MM.1S (cell line): ENCODE data around the gene PLXNA2.

ENCODE experiments used
- DNase-seq: peaks from one replicate; pipeline ENCODE4 v3.0.0-alpha.2; 2015
- H2AFZ ChIP-seq: fragments of 300-600 bp; sonication (generic); 2 replicates; pipeline ENCODE4 v1.6.0; 2016; ENCODE audit warnings: antibody characterized with exemption, low read length
- H3F3A ChIP-seq: fragments of 300-600 bp; sonication (generic); 2 replicates; pipeline ENCODE4 v1.6.1; 2016; ENCODE audit warnings: mild to moderate bottlenecking, antibody characterized with exemption, low read length, moderate library complexity, mixed read lengths; ENCODE audit not compliant: insufficient read depth
- H3K27ac ChIP-seq: fragments of 300-600 bp; sonication (generic); 2 replicates; pipeline ENCODE4 v1.5.1; 2016; ENCODE audit warnings: mild to moderate bottlenecking, low read length
- H3K27me3 ChIP-seq: fragments of 300-600 bp; sonication (generic); replicated peaks from 2 replicates; pipeline ENCODE4 v1.6.0; 2016; ENCODE audit warnings: low read length; ENCODE audit not compliant: insufficient read depth
- H3K36me3 ChIP-seq: fragments of 300-600 bp; sonication (generic); replicated peaks from 2 replicates; pipeline ENCODE4 v1.6.1; 2016; ENCODE audit warnings: mild to moderate bottlenecking, low read length, mixed read lengths; ENCODE audit not compliant: insufficient read depth
- H3K4me1 ChIP-seq: fragments of 300-600 bp; sonication (generic); 2 replicates; pipeline ENCODE4 v1.6.1; 2016; ENCODE audit warnings: low read length, mixed read lengths
- H3K4me2 ChIP-seq: fragments of 300-600 bp; sonication (generic); 2 replicates; pipeline ENCODE4 v1.6.0; 2016; ENCODE audit warnings: low read depth, low read length
- H3K4me3 ChIP-seq: fragments of 300-600 bp; sonication (generic); 2 replicates; pipeline ENCODE4 v1.5.1; 2016; ENCODE audit warnings: low read length, mixed read lengths
- H3K79me2 ChIP-seq: fragments of 300-600 bp; sonication (generic); 2 replicates; pipeline ENCODE4 v1.6.1; 2016; ENCODE audit warnings: mixed run types, low read length, mixed read lengths
- H3K9ac ChIP-seq: fragments of 300-600 bp; sonication (generic); 2 replicates; pipeline ENCODE4 v1.6.1; 2016; ENCODE audit warnings: low read length, mixed read lengths
- H3K9me2 ChIP-seq: fragments of 300-600 bp; sonication (generic); replicated peaks from 2 replicates; pipeline ENCODE4 v1.6.1; 2016; ENCODE audit warnings: mild to moderate bottlenecking, low read length, mixed read lengths; ENCODE audit not compliant: insufficient read depth
- H3K9me3 ChIP-seq: fragments of 300-600 bp; sonication (generic); replicated peaks from 2 replicates; pipeline ENCODE4 v1.6.1; 2016; ENCODE audit warnings: mild to moderate bottlenecking, low read length, mixed read lengths; ENCODE audit not compliant: insufficient read depth
- H4K20me1 ChIP-seq: fragments of 300-600 bp; sonication (generic); 2 replicates; pipeline ENCODE4 v1.6.1; 2016; ENCODE audit warnings: mild to moderate bottlenecking, low read length, moderate library complexity, mixed read lengths; ENCODE audit not compliant: insufficient read depth
- CTCF ChIP-seq: fragments of 300-600 bp; sonication (generic); IDR thresholded peaks from 2 replicates; pipeline ENCODE4 v1.5.1; 2016; ENCODE audit warnings: antibody characterized with exemption, low read length, mixed read lengths
- EZH2 ChIP-seq: fragments of 300-600 bp; sonication (generic); optimal IDR thresholded peaks from 2 replicates; pipeline ENCODE3; 2017; ENCODE audit warnings: low read depth, mild to moderate bottlenecking, antibody characterized with exemption, low read length, mixed read lengths
- EZH2phosphoT487 ChIP-seq: fragments of 300-600 bp; sonication (generic); IDR thresholded peaks from 2 replicates; pipeline ENCODE4 v1.6.1; 2018; ENCODE audit warnings: antibody characterized with exemption, low read length

PLXNA2 gene

GRCh38 chr1:208248991-208249696 lies 5.0 kb upstream of the PLXNA2 start:
- TF ChIP-seq CTCF (no peak), EZH2phosphoT487 (no peak), EZH2 (no peak)
- no peaks in the 10 kb centered on the region for H3K9me3 ChIP-seq
- H3K79me2 ChIP-seq: no peaks in the 10 kb centered on the region
- H3K4me2 ChIP-seq: no peak overlapping the region
- no peak overlapping the region for H2AFZ ChIP-seq
- no peak overlapping the region for H3K27ac ChIP-seq
- DNase-seq: no peak
- H3K9ac ChIP-seq: no peak overlapping the region
- peaks cover 4% of the 10 kb centered on the region; the same call in 1 of the 2 replicates for H3K4me1 ChIP-seq
- no peak overlapping the region for H3K4me3 ChIP-seq
- no peaks in the 10 kb centered on the region for H4K20me1 ChIP-seq
- no peaks in the 10 kb centered on the region for H3K27me3 ChIP-seq
- H3F3A ChIP-seq: peaks cover 11% of the 10 kb centered on the region
- no peaks in the 10 kb centered on the region for H3K36me3 ChIP-seq
- H3K9me2 ChIP-seq: no peaks in the 10 kb centered on the region

- Histone ChIP-seq H3K27me3 (no peaks in the 10 kb centered on the region), H3K36me3 (no peaks in the 10 kb centered on the region), H2AFZ (no peak overlapping the region), H3K4me1 (peaks cover 3% of the 10 kb centered on the region; the same call in 1 of the 2 replicates), H3F3A (peaks cover 11% of the 10 kb centered on the region), H3K9me2 (no peaks in the 10 kb centered on the region), H3K4me3 (no peak overlapping the region), H3K4me2 (no peak overlapping the region), H3K79me2 (no peaks in the 10 kb centered on the region), H3K27ac (no peak overlapping the region), H3K9ac (no peak overlapping the region), H3K9me3 (no peaks in the 10 kb centered on the region), H4K20me1 (no peaks in the 10 kb centered on the region)
- DNase-seq: no peak
- no peak for TF ChIP-seq EZH2
- no peak for TF ChIP-seq EZH2phosphoT487
- no peak for TF ChIP-seq CTCF
Observed at GRCh38 chr1:208248307-208248801, 4.2 kb upstream of the PLXNA2 start.

DNA sequence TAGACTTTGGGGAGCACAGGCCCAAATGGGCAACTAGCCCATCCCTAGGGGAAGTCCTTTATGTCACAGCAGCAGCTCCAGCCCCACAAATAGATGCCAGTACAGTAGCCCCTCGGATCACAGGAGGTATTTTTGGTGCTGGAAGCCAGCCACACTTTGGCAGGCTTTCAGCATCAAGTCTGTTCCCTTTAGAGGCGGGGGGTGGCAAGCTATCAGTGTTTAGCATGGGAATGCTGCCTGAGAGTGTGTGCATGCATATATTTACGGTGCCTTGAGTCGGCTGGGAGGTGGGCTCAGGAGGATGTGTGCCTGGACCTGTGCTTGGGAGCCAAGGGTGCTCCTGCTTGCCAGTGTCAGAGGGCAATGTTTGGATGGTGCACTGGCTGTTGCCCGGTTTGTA lies 3.5 kb upstream of the PLXNA2 start:
- H2AFZ ChIP-seq: no peak overlapping the region
- no peaks in the 10 kb centered on the region for H3K36me3 ChIP-seq
- no peaks in the 10 kb centered on the region; the same call in none of the 2 replicates for H3K4me1 ChIP-seq
- peaks cover 11% of the 10 kb centered on the region for H3F3A ChIP-seq
- H3K4me3 ChIP-seq: no peak overlapping the region
- no peak overlapping the region for H3K27ac ChIP-seq
- no peak for DNase-seq
- H3K9me3 ChIP-seq: no peaks in the 10 kb centered on the region
- H3K79me2 ChIP-seq: no peaks in the 10 kb centered on the region
- H3K27me3 ChIP-seq: no peaks in the 10 kb centered on the region
- no peaks in the 10 kb centered on the region for H3K9me2 ChIP-seq
- no peak overlapping the region for H3K4me2 ChIP-seq
- H4K20me1 ChIP-seq: no peaks in the 10 kb centered on the region
- no peak overlapping the region for H3K9ac ChIP-seq
- TF ChIP-seq EZH2: no peak
- no peak for TF ChIP-seq CTCF
